Activated CD4-positive, alpha-beta T cell treated with anti-CD3 and anti-CD28 coated beads, Interleukin-2, amount 50 U/mL, for 24 hours (primary cell): ENCODE results near the gene C20orf204.
"Not testable (repeated sequence)": the region's sequence is repeated elsewhere in the genome, so short reads cannot be mapped to it uniquely, and the experiment has no call there.

Experiments used
- DNase-seq, 2 donors: peaks; one replicate each; pipeline ENCODE4 v3.0.0-alpha.2; 2020; ENCODE audit warnings: low read depth in 1 of 2, low spot score in 1 of 2

Gene C20orf204

DNA sequence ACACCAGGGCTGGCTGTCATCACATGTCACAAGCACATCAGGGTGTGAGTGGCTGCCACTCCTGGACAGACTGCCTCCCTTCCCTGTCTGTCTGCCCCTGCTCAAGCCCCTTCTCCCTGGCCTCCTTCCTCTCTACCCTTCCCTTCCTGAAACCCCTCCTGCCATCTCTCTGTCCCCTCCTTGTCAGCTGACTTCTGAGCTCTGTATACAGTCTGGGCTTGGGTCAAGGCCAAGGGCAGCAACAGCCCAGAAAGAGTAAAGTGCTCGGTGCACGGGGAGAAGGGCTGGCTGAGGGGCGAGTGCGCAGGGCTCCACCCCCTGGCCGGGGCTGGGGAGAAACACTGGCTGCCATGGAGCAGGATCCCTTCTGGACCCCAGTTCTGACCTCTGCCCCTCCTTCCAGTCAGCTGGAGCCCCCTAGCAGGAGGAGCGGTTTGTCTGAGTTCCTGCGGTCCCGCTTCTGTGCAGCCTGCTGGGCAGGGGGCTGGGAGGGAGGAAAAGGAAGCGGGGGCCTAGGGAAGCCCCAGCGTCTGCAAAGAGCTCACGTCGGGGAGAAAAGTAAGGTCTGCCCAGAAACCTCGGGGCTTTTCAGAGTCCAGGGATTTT, 46.2 kb downstream of the C20orf204 start:
- no peak for DNase-seq

- no peak for DNase-seq
Measured at GRCh38 chr20:64082820-64083377, 46.9 kb downstream of the C20orf204 start.

DNA sequence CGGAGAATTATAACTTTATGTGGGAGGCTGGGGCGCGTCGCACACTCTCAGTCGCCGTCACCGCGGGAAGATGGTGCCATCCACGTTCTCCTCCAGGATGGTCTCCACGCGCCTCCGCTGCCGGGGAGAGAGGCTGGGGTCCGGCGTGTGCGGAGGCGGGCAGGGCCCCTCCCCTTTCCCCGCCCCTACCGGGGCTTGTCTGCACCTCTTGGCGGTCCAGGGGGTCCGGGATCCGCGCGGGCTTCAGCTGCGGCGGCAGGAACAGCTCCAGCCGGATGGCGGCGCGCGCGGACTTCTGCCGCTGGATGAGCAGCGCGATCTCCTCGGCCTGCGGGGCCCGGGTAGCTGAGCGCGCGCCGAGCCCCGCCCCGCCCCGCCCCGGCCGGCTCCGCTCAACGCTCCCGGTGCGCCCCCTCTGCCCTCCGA, 47.4 kb downstream of the C20orf204 start:
- DNase-seq = peak; percentile 42 to 54

DNA sequence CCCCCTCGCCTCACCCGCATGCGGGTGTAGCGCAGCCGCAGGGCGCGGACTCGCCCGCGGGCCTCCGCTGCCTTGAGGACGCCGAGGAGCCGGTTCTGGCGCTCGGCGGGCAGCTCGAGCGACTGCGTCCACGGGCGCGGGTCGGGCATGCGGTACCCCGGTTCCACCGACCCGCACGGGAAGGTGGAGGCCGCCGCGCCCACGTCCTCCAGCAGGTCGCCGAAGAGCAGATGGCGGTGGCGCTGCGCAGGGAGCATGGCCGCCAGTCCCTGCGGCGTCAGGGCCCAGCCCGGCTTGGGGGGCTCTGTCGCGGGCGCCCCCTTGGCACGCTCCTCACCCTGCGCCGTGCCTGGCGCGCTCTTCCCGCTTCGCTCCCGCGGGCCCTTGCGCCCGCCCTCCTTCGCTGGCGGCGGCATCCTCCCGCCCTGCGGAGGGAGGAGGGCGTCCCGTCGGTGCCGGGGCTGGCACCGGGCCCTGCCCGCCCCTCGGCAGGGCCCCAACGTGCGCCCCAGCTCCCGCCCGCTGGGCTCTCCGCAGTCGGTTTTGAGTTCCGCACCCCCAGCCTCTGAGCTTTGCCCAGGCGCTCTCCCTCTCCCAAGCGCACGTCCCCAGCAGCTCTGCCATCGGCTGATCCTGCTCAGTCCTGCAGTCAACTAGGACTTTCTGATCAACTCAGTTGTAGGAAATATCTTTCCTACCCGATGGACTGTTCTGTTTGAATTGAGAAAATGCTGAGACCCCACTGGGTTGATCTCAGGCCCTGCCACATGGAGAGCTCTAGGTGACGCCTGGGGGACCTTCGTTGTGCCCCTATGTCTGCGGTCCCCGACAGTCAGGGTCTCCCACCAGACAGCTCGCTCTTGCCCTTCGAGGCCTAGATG, 48.1 kb downstream of the C20orf204 start, which contains the start of gene LKAAEAR1:
TSS of gene LKAAEAR1 (minus strand) at position 595 of the 881 bp plus-strand sequence. CDS start at position 416, 179 bp downstream.
- DNase-seq = no peak

DNA sequence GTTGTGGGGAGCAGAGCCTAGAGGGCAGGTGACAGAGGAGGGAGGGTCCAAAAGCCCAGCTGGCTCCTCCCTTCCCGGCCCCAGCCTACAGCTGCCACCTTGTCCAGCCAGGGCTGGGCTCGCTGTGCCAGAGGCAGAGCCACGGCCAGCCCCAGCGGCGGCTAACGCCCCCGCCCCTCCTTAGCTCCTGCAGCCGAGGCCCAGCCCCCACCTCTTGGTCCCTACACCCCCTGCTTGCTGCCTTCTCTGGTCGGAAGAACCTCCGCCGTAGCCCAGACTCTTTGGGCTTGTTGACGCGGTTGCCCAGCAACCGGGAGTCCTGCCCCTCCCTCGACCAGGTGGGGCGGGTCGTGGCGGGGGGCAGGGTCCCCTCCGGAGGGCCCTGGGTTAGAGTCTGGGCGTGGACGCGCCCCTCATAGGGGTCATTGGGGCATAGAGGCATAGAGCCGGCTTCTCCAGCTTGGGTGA, 48.7 kb downstream of the C20orf204 start:
- DNase-seq = no peak

DNA sequence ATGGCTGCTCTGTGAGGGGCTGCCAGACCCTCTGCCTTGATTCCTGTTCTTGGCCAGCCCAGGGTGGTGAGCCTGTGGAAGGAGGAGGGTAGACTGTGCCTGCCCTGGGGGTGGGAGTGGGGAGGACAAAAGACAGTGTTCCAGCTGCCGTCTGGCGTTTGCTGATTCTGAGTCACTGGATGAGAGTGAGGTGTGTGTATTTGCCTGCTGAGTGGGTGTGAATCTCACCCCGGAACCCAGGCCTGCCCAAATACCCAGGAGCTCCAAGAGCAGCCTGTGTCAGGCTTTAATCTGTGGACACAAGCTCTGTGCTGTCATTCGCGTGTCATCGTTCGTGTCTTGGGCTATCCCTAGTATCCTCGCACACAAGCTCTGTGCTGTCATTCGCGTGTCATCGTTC, 50.8 kb downstream of the C20orf204 start:
- no peak for DNase-seq

DNA sequence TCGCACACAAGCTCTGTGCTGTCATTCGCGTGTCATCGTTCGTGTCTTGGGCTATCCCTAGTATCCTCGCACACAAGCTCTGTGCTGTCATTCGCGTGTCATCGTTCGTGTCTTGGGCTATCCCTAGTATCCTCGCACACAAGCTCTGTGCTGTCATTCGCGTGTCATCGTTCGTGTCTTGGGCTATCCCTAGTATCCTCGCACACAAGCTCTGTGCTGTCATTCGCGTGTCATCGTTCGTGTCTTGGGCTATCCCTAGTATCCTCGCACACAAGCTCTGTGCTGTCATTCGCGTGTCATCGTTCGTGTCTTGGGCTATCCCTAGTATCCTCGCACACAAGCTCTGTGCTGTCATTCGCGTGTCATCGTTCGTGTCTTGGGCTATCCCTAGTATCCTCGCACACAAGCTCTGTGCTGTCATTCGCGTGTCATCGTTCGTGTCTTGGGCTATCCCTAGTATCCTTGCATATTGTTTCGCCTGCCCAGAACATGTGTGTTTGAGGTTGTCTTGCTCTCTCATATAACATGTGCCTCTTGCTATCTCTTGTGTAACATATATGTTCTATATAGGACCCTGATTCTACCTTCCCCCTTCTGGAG, 51.3 kb downstream of the C20orf204 start:
- not testable (repeated sequence) for DNase-seq

DNA sequence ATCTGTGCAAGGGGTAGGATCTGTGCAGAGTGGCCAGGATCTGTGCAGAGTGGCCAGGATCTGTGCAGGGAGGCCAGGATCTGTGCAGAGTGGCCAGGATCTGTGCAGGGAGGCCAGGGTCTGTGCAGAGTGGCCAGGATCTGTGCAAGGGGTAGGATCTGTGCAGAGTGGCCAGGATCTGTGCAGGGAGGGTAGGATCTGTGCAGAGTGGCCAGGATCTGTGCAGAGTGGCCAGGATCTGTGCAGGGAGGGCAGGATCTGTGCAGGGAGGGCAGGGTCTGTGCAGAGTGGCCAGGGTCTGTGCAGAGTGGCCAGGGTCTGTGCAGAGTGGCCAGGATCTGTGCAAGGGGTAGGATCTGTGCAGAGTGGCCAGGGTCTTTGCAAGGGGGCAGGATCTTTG, 52.6 kb downstream of the C20orf204 start:
- not testable (repeated sequence) for DNase-seq
